GM19328 (cell line): ENCODE data around the gene KCNQ1OT1.

Experiments used
- ATAC-seq: cut with Tn5 transposase; IDR thresholded peaks from one replicate; pipeline ENCODE4 v1.9.1; 2021; ENCODE audit warnings: mild to moderate bottlenecking, moderate library complexity; ENCODE audit not compliant: unreplicated experiment

Gene KCNQ1OT1

GRCh38 chr11:2722955-2723354 lies 23.2 kb upstream of the KCNQ1OT1 start:
- ATAC-seq: no peak

- no peak for ATAC-seq
These were observed 21.6 kb upstream of the KCNQ1OT1 start for GRCh38 chr11:2721210-2721916.

GRCh38 chr11:2719831-2720590 lies 20.2 kb upstream of the KCNQ1OT1 start:
- ATAC-seq: no peak

- no peak for ATAC-seq
These were observed 19.1 kb upstream of the KCNQ1OT1 start for GRCh38 chr11:2718817-2719438.

- ATAC-seq: no peak
These were observed 17.9 kb upstream of the KCNQ1OT1 start for GRCh38 chr11:2717561-2718325.

GRCh38 chr11:2716376-2717095 lies 16.7 kb upstream of the KCNQ1OT1 start:
- no peak for ATAC-seq

GRCh38 chr11:2715716-2716350 lies 16.0 kb upstream of the KCNQ1OT1 start:
- no peak for ATAC-seq

- ATAC-seq: no peak
These were observed 15.1 kb upstream of the KCNQ1OT1 start for GRCh38 chr11:2714871-2715270.

- no peak for ATAC-seq
These were observed 14.6 kb upstream of the KCNQ1OT1 start for GRCh38 chr11:2714463-2714800.

GRCh38 chr11:2713661-2714462 lies 14.1 kb upstream of the KCNQ1OT1 start:
- ATAC-seq: no peak

- ATAC-seq: no peak
These were observed 13.3 kb upstream of the KCNQ1OT1 start for GRCh38 chr11:2713094-2713493.

GRCh38 chr11:2711161-2711560 lies 11.4 kb upstream of the KCNQ1OT1 start:
- no peak for ATAC-seq

GRCh38 chr11:2709429-2709828 lies 9.6 kb upstream of the KCNQ1OT1 start:
- ATAC-seq: no peak

- ATAC-seq: no peak
These were observed 9.0 kb upstream of the KCNQ1OT1 start for GRCh38 chr11:2708757-2709281.

GRCh38 chr11:2708151-2708581 lies 8.4 kb upstream of the KCNQ1OT1 start:
- no peak for ATAC-seq

GRCh38 chr11:2707736-2708135 lies 7.9 kb upstream of the KCNQ1OT1 start:
- ATAC-seq: no peak

- ATAC-seq: no peak
These were observed 6.5 kb upstream of the KCNQ1OT1 start for GRCh38 chr11:2706321-2706720.

- ATAC-seq: no peak
These were observed 5.3 kb upstream of the KCNQ1OT1 start for GRCh38 chr11:2704896-2705606.
